Jurkat, Clone E6-1 (cell line): ENCODE results near the gene CAMSAP1.

Experiments
- DNase-seq: peaks from one replicate; pipeline ENCODE4 v3.0.0-alpha.2; 2011; ENCODE audit warnings: low read depth, low spot score
- H3K4me3 ChIP-seq: 2 replicates; pipeline ENCODE4 v1.5.1; 2011; ENCODE audit warnings: mild to moderate bottlenecking, low read length, control low read depth, moderate library complexity

The CAMSAP1 gene

GRCh38 chr9:135864447-135865049, 42.8 kb downstream of the CAMSAP1 start:
- DNase-seq = peak; percentile 21
- H3K4me3 ChIP-seq = no peak overlapping the region

GRCh38 chr9:135862809-135863208, 44.5 kb downstream of the CAMSAP1 start:
- no peak overlapping the region for H3K4me3 ChIP-seq

GRCh38 chr9:135858491-135859185, 48.7 kb downstream of the CAMSAP1 start:
- no peak for DNase-seq
- H3K4me3 ChIP-seq = no peak overlapping the region

More at GRCh38 chr9:135862809-135863208, 44.5 kb downstream of the CAMSAP1 start:
- DNase-seq = no peak

- DNase-seq = no peak
- H3K4me3 ChIP-seq = no peak overlapping the region
Observed at GRCh38 chr9:135857843-135858242, 49.5 kb downstream of the CAMSAP1 start.

GRCh38 chr9:135857371-135857786, 50.0 kb downstream of the CAMSAP1 start:
- no peak for DNase-seq
- H3K4me3 ChIP-seq = no peak overlapping the region

GRCh38 chr9:135851748-135852147, 55.6 kb downstream of the CAMSAP1 start:
- DNase-seq = no peak
- no peak overlapping the region for H3K4me3 ChIP-seq

- DNase-seq = no peak
- no peak overlapping the region for H3K4me3 ChIP-seq
Observed at GRCh38 chr9:135850737-135851136, 56.6 kb downstream of the CAMSAP1 start.

GRCh38 chr9:135849181-135849580, 58.2 kb downstream of the CAMSAP1 start:
- no peak for DNase-seq
- H3K4me3 ChIP-seq = no peak overlapping the region

GRCh38 chr9:135848341-135849047, 58.9 kb downstream of the CAMSAP1 start:
- no peak overlapping the region for H3K4me3 ChIP-seq
- DNase-seq = no peak

- no peak for DNase-seq
- H3K4me3 ChIP-seq = no peak overlapping the region
Observed at GRCh38 chr9:135847833-135848232, 59.5 kb downstream of the CAMSAP1 start.

GRCh38 chr9:135840539-135840938, 66.8 kb downstream of the CAMSAP1 start:
- no peak for DNase-seq

GRCh38 chr9:135840107-135840506, 67.2 kb downstream of the CAMSAP1 start:
- H3K4me3 ChIP-seq = no peak overlapping the region
- no peak for DNase-seq

More at GRCh38 chr9:135840539-135840938, 66.8 kb downstream of the CAMSAP1 start:
- H3K4me3 ChIP-seq = no peak overlapping the region

- H3K4me3 ChIP-seq = no peak overlapping the region
Observed at GRCh38 chr9:135839516-135839915, 67.8 kb downstream of the CAMSAP1 start.

GRCh38 chr9:135835131-135835530, 72.2 kb downstream of the CAMSAP1 start:
- no peak overlapping the region for H3K4me3 ChIP-seq
- no peak for DNase-seq

More at GRCh38 chr9:135839516-135839915, 67.8 kb downstream of the CAMSAP1 start:
- DNase-seq = no peak

GRCh38 chr9:135833864-135834263, 73.5 kb downstream of the CAMSAP1 start:
- H3K4me3 ChIP-seq = no peak overlapping the region
- DNase-seq = no peak

- H3K4me3 ChIP-seq = no peak overlapping the region
- DNase-seq = no peak
Observed at GRCh38 chr9:135830496-135830895, 76.8 kb downstream of the CAMSAP1 start.

- H3K4me3 ChIP-seq = no peak overlapping the region
- DNase-seq = no peak
Observed at GRCh38 chr9:135828656-135829055, 78.7 kb downstream of the CAMSAP1 start.

- H3K4me3 ChIP-seq = no peak overlapping the region
- no peak for DNase-seq
Observed at GRCh38 chr9:135827866-135828580, 79.3 kb downstream of the CAMSAP1 start.

- H3K4me3 ChIP-seq = no peak overlapping the region
- DNase-seq = no peak
Observed at GRCh38 chr9:135827301-135827700, 80.0 kb downstream of the CAMSAP1 start.

- no peak overlapping the region for H3K4me3 ChIP-seq
- DNase-seq = no peak
Observed at GRCh38 chr9:135826188-135826545, 81.2 kb downstream of the CAMSAP1 start.
